ENCODE data around the gene RBM15.

DNA sequence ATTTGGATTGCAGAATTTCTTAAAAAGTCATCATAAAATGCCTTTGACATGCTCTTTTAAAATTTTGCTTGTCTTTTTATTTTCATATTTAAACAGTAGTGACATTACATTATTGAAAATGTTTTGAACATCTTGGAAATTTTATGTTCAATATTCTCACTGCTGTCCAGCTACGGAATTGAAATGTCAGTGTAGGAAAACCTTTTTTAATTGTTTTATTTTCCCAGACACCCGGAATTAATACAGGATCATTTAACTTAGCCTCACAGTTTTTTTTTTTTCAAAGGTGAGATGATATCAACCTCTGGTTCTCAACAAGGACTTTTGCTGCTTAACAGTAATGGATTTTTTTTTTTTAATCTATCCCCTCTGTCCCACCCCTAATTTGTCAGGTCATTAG, 4.1 kb downstream of the RBM15 start:
- TF ChIP-seq, protein P1, sequence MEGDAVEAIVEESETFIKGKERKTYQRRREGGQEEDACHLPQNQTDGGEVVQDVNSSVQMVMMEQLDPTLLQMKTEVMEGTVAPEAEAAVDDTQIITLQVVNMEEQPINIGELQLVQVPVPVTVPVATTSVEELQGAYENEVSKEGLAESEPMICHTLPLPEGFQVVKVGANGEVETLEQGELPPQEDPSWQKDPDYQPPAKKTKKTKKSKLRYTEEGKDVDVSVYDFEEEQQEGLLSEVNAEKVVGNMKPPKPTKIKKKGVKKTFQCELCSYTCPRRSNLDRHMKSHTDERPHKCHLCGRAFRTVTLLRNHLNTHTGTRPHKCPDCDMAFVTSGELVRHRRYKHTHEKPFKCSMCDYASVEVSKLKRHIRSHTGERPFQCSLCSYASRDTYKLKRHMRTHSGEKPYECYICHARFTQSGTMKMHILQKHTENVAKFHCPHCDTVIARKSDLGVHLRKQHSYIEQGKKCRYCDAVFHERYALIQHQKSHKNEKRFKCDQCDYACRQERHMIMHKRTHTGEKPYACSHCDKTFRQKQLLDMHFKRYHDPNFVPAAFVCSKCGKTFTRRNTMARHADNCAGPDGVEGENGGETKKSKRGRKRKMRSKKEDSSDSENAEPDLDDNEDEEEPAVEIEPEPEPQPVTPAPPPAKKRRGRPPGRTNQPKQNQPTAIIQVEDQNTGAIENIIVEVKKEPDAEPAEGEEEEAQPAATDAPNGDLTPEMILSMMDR (IDR thresholded peaks at IDR 0.05; ENCODE audit: extremely low read depth in 1 of 2, insufficient read depth in 1 of 2, low read depth in 1 of 2, low read length in 2 of 2), result no peak
- TF ChIP-seq POLR2AphosphoS5 (IDR thresholded peaks at IDR 0.05; ENCODE audit: insufficient read depth, low read depth, low read length) (no peak), POLR2A (IDR thresholded peaks at IDR 0.05; ENCODE audit: low read depth, low read length) (no peak), EZH2 (IDR thresholded peaks at IDR 0.05; ENCODE audit: borderline replicate concordance, low read depth, low read length, severe bottlenecking) (no peak), GATA2 (IDR thresholded peaks at IDR 0.05; ENCODE audit: insufficient read depth, insufficient read length, low read depth, low read length) (no peak), FOS (IDR thresholded peaks at IDR 0.05; ENCODE audit: borderline replicate concordance, insufficient read depth, low read length) (no peak), JUN (IDR thresholded peaks at IDR 0.05; ENCODE audit: borderline replicate concordance, insufficient read depth, insufficient read length, low read depth) (no peak)
- TF ChIP-seq, protein P2, sequence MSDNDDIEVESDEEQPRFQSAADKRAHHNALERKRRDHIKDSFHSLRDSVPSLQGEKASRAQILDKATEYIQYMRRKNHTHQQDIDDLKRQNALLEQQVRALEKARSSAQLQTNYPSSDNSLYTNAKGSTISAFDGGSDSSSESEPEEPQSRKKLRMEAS (IDR thresholded peaks at IDR 0.05; ENCODE audit: insufficient read depth, insufficient read length), result no peak

All from endothelial cell of umbilical vein (primary cell).